Measurements from ENCODE around the gene TNFSF9. TPM values are rescaled to one million over a fixed set of nuclear protein-coding genes. Genes with fewer than 3 reads are reported as not detected.

Gene TNFSF9, protein sequence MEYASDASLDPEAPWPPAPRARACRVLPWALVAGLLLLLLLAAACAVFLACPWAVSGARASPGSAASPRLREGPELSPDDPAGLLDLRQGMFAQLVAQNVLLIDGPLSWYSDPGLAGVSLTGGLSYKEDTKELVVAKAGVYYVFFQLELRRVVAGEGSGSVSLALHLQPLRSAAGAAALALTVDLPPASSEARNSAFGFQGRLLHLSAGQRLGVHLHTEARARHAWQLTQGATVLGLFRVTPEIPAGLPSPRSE
- polyA plus RNA-seq (2013): 3.2 TPM

DNA sequence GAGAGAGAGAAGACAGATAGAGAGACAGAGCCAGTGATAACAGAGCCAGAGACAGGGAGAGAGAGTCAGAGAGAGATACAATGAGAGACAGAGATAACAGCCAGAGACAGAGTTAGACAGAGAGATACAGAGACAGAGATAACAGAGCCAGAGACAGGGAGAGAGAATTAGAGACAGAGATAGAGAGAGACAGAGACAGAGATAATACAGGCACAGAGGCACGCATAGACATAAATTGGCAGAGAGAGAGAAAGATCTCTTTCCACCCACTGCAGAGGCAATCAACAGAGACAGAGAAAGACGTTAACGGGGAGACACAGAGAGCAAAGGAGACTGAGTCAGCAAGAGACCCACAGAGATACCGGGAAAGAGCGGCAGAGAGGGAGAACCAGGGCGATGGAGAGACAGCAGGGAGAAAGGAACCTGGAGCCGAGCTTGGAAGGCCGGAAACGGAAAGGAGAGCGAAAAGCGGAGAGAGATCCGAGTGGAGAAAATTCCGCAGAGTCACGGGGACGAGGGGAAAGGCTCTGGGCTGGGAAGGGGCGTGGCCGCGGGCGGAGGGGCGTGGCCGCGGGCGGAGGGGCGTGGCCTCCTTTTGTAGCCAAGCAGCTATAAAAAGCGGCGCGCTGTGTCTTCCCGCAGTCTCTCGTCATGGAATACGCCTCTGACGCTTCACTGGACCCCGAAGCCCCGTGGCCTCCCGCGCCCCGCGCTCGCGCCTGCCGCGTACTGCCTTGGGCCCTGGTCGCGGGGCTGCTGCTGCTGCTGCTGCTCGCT, at the start of gene TNFSF9:
Gene TNFSF9 (plus strand): TSS at position 641 of the 777 bp plus-strand sequence. CDS start 11 bp downstream, at position 652.
- ChIA-PET POLR2A (no interaction called here), CTCF (interaction anchor here (0.8 to 1.3 kb wide), 2 partner anchors 12 to 22 kb away, joined by 3 read pairs; no protein-coding TSS in a partner anchor)
- peak within 1 kb of the TSS in 1 of 2 experiments; percentile 64 for H3K27ac ChIP-seq (ENCODE audit: insufficient read depth in 1 of 2, low read depth in 1 of 2, low read length in 2 of 2, poor library complexity in 1 of 2, severe bottlenecking in 2 of 2)
- H3K4me3 ChIP-seq (ENCODE audit: control insufficient read depth in 1 of 7, extremely low read depth in 1 of 7, insufficient read depth in 4 of 7, low read depth in 2 of 7, low read length in 6 of 7): peak within 1 kb of the TSS; percentile 26 to 78 (median 63)
- WGBS (ENCODE audit: insufficient coverage): under 1% methylated on average over 44 of the region's 44 CpGs
- peaks cover 0 to 22% (median 10%) of the 10 kb centered on the region in 5 experiments for H3K27me3 ChIP-seq (replicated peaks in 2 of 5; ENCODE audit: control insufficient read depth in 4 of 5, insufficient read depth in 5 of 5, low read length in 4 of 5)
- H3K36me3 ChIP-seq (ENCODE audit: control insufficient read depth in 4 of 4, insufficient read depth in 4 of 4, low read length in 3 of 4): no peaks in the 10 kb centered on the region
- H3K4me1 ChIP-seq (ENCODE audit: control extremely low read depth in 1 of 4, control insufficient read depth in 4 of 4, insufficient read depth in 4 of 4, low read length in 3 of 4): peaks cover 6 to 52% (median 39%) of the 10 kb centered on the region in 4 experiments
- DNase-seq: peak; percentile 74 to 84 (median 80)
- H3K9me3 ChIP-seq (ENCODE audit: control extremely low read depth in 1 of 5, control insufficient read depth in 4 of 5, insufficient read depth in 2 of 5, low read depth in 1 of 5, low read length in 4 of 5): no peaks in the 10 kb centered on the region

- Histone ChIP-seq H3K27ac (ENCODE audit: insufficient read depth in 1 of 2, low read depth in 1 of 2, low read length in 2 of 2, poor library complexity in 1 of 2, severe bottlenecking in 2 of 2) (peak within 1 kb of the TSS; percentile 72 to 86), H3K4me1 (ENCODE audit: control extremely low read depth in 1 of 4, control insufficient read depth in 4 of 4, insufficient read depth in 4 of 4, low read length in 3 of 4) (peaks cover 0 to 20% (median 18%) of the 10 kb centered on the region in 4 experiments), H3K4me3 (ENCODE audit: control insufficient read depth in 1 of 7, extremely low read depth in 1 of 7, insufficient read depth in 4 of 7, low read depth in 2 of 7, low read length in 6 of 7) (peak within 1 kb of the TSS; percentile 22 to 83 (median 68)), H3K27me3 (replicated peaks in 2 of 5; ENCODE audit: control insufficient read depth in 4 of 5, insufficient read depth in 5 of 5, low read length in 4 of 5) (no peaks in the 10 kb centered on the region), H3K9me3 (ENCODE audit: control extremely low read depth in 1 of 5, control insufficient read depth in 4 of 5, insufficient read depth in 2 of 5, low read depth in 1 of 5, low read length in 4 of 5) (no peaks in the 10 kb centered on the region), H3K36me3 (ENCODE audit: control insufficient read depth in 4 of 4, insufficient read depth in 4 of 4, low read length in 3 of 4) (peaks cover 0 to 8% (median 2%) of the 10 kb centered on the region in 4 experiments)
- ChIA-PET POLR2A (interaction anchor here (0.8 kb wide), 1 partner anchor 359 kb away, joined by 4 read pairs; no protein-coding TSS in a partner anchor), CTCF (interaction anchor here (0.6 to 3.6 kb wide), 15 partner anchors 9 to 382 kb away, joined by 3 to 18 read pairs (median 4); partner anchors contain the start of gene TUBB4A)
- WGBS (ENCODE audit: insufficient coverage): 14% methylated on average over 19 of the region's 24 CpGs
- DNase-seq: peak; percentile 49 to 79 (median 72)
Measured at GRCh38 chr19:6481541-6482342, 49.1 kb upstream of the TNFSF9 start, which contains the start of gene DENND1C. DENND1C (minus strand) TSS chr19:6481787; CDS start chr19:6481695, 92 bp downstream.

- 98% methylated on average over 7 of the region's 8 CpGs for WGBS (ENCODE audit: insufficient coverage)
- H3K4me1 ChIP-seq (ENCODE audit: control extremely low read depth in 1 of 4, control insufficient read depth in 4 of 4, insufficient read depth in 4 of 4, low read length in 3 of 4): peaks cover 0 to 20% (median 18%) of the 10 kb centered on the region in 4 experiments
- H3K27ac ChIP-seq (ENCODE audit: insufficient read depth in 1 of 2, low read depth in 1 of 2, low read length in 2 of 2, poor library complexity in 1 of 2, severe bottlenecking in 2 of 2): peak overlapping the region in 1 of 2 experiments; percentile 86
- ChIA-PET POLR2A (no interaction called here), CTCF (interaction anchor here (0.9 to 3.6 kb wide), 7 partner anchors 9 to 60 kb away, joined by 3 to 18 read pairs (median 5); partner anchors contain the start of gene TUBB4A)
- peak overlapping the region in 2 of 7 experiments; percentile 71 to 80 for H3K4me3 ChIP-seq (ENCODE audit: control insufficient read depth in 1 of 7, extremely low read depth in 1 of 7, insufficient read depth in 4 of 7, low read depth in 2 of 7, low read length in 6 of 7)
- H3K27me3 ChIP-seq (replicated peaks in 2 of 5; ENCODE audit: control insufficient read depth in 4 of 5, insufficient read depth in 5 of 5, low read length in 4 of 5): no peaks in the 10 kb centered on the region
- DNase-seq: no peak
- H3K9me3 ChIP-seq (ENCODE audit: control extremely low read depth in 1 of 5, control insufficient read depth in 4 of 5, insufficient read depth in 2 of 5, low read depth in 1 of 5, low read length in 4 of 5): no peaks in the 10 kb centered on the region
- H3K36me3 ChIP-seq (ENCODE audit: control insufficient read depth in 4 of 4, insufficient read depth in 4 of 4, low read length in 3 of 4): peaks cover 0 to 3% (median 0%) of the 10 kb centered on the region in 4 experiments
Measured at GRCh38 chr19:6482343-6482686, 48.5 kb upstream of the TNFSF9 start.

GRCh38 chr19:6483235-6483634, 47.6 kb upstream of the TNFSF9 start:
- Histone ChIP-seq H3K36me3 (ENCODE audit: control insufficient read depth in 4 of 4, insufficient read depth in 4 of 4, low read length in 3 of 4) (peaks cover 0 to 3% (median 0%) of the 10 kb centered on the region in 4 experiments), H3K27ac (ENCODE audit: insufficient read depth in 1 of 2, low read depth in 1 of 2, low read length in 2 of 2, poor library complexity in 1 of 2, severe bottlenecking in 2 of 2) (no peak overlapping the region), H3K27me3 (replicated peaks in 2 of 5; ENCODE audit: control insufficient read depth in 4 of 5, insufficient read depth in 5 of 5, low read length in 4 of 5) (no peaks in the 10 kb centered on the region), H3K4me3 (ENCODE audit: control insufficient read depth in 1 of 7, extremely low read depth in 1 of 7, insufficient read depth in 4 of 7, low read depth in 2 of 7, low read length in 6 of 7) (no peak overlapping the region), H3K9me3 (ENCODE audit: control extremely low read depth in 1 of 5, control insufficient read depth in 4 of 5, insufficient read depth in 2 of 5, low read depth in 1 of 5, low read length in 4 of 5) (no peaks in the 10 kb centered on the region), H3K4me1 (ENCODE audit: control extremely low read depth in 1 of 4, control insufficient read depth in 4 of 4, insufficient read depth in 4 of 4, low read length in 3 of 4) (peaks cover 0 to 20% (median 18%) of the 10 kb centered on the region in 4 experiments)
- no peak for DNase-seq
- ChIA-PET CTCF (interaction anchor here (1.3 to 3.6 kb wide), 3 partner anchors 9 to 20 kb away, joined by 3 to 18 read pairs (median 4); partner anchors contain the start of gene TUBB4A), POLR2A (no interaction called here)
- WGBS (ENCODE audit: insufficient coverage): no CpG with 5 or more reads among the region's 3 CpGs

DNA sequence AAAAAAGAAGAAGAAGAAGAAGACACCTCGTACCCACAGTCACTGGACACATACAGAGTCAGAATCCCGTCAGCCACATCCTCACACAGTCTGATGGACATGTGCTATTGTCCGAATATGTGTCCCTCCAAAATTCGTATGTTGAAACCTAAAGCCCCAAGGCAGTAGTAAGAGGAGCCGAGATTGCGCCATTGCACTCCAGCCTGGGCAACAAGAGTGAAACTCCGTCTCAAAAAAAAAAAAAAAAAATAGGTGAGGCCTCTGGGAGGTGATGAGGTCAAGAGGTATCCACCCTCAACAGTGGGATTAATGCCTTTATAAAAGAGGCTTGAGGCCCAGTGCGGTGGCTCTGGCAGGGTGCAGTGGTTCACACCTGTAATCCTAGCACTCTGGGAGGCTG, 46.6 kb upstream of the TNFSF9 start:
- WGBS (ENCODE audit: insufficient coverage): 97% methylated on average over 6 of the region's 8 CpGs
- ChIA-PET CTCF (no interaction called here), POLR2A (no interaction called here)
- H3K9me3 ChIP-seq (ENCODE audit: control extremely low read depth in 1 of 5, control insufficient read depth in 4 of 5, insufficient read depth in 2 of 5, low read depth in 1 of 5, low read length in 4 of 5): no peaks in the 10 kb centered on the region
- no peaks in the 10 kb centered on the region for H3K27me3 ChIP-seq (replicated peaks in 2 of 5; ENCODE audit: control insufficient read depth in 4 of 5, insufficient read depth in 5 of 5, low read length in 4 of 5)
- no peak for DNase-seq
- H3K4me1 ChIP-seq (ENCODE audit: control extremely low read depth in 1 of 4, control insufficient read depth in 4 of 4, insufficient read depth in 4 of 4, low read length in 3 of 4): peaks cover 0 to 20% (median 18%) of the 10 kb centered on the region in 4 experiments
- H3K36me3 ChIP-seq (ENCODE audit: control insufficient read depth in 4 of 4, insufficient read depth in 4 of 4, low read length in 3 of 4): no peaks in the 10 kb centered on the region
- H3K4me3 ChIP-seq (ENCODE audit: control insufficient read depth in 1 of 7, extremely low read depth in 1 of 7, insufficient read depth in 4 of 7, low read depth in 2 of 7, low read length in 6 of 7): no peak overlapping the region
- no peak overlapping the region for H3K27ac ChIP-seq (ENCODE audit: insufficient read depth in 1 of 2, low read depth in 1 of 2, low read length in 2 of 2, poor library complexity in 1 of 2, severe bottlenecking in 2 of 2)

DNA sequence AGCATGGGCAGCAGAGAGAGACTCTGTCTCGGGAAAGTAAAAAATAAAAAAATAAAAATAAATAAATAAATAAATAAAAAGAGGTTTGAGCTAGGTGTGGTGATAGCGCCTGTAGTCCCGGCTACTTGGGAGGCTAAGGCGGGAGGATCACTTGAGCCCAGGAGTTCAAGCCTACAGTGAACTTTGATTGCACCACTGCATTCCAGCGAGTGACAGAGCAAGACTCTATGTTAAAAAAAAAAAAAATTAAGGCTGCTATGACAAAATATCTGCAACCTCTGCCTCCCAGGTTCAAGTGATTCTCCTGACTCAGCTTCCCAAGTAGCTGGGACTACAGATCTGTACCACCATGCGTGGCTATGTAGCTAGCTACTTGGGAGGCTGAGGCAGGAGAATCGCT, 46.0 kb upstream of the TNFSF9 start:
- ChIA-PET CTCF (interaction anchor here (0.7 to 1.4 kb wide), 2 partner anchors 18 to 230 kb away, joined by 3 to 4 read pairs; no protein-coding TSS in a partner anchor), POLR2A (no interaction called here)
- Histone ChIP-seq H3K9me3 (ENCODE audit: control extremely low read depth in 1 of 5, control insufficient read depth in 4 of 5, insufficient read depth in 2 of 5, low read depth in 1 of 5, low read length in 4 of 5) (no peaks in the 10 kb centered on the region), H3K27ac (ENCODE audit: insufficient read depth in 1 of 2, low read depth in 1 of 2, low read length in 2 of 2, poor library complexity in 1 of 2, severe bottlenecking in 2 of 2) (no peak overlapping the region), H3K36me3 (ENCODE audit: control insufficient read depth in 4 of 4, insufficient read depth in 4 of 4, low read length in 3 of 4) (no peaks in the 10 kb centered on the region), H3K27me3 (replicated peaks in 2 of 5; ENCODE audit: control insufficient read depth in 4 of 5, insufficient read depth in 5 of 5, low read length in 4 of 5) (no peaks in the 10 kb centered on the region), H3K4me1 (ENCODE audit: control extremely low read depth in 1 of 4, control insufficient read depth in 4 of 4, insufficient read depth in 4 of 4, low read length in 3 of 4) (peaks cover 0 to 20% (median 18%) of the 10 kb centered on the region in 4 experiments), H3K4me3 (ENCODE audit: control insufficient read depth in 1 of 7, extremely low read depth in 1 of 7, insufficient read depth in 4 of 7, low read depth in 2 of 7, low read length in 6 of 7) (no peak overlapping the region)
- WGBS (ENCODE audit: insufficient coverage): 96% methylated on average over 5 of the region's 7 CpGs
- no peak for DNase-seq

Data from common myeloid progenitor, CD34-positive (primary cell).